BJ (cell line): ENCODE measurements around the gene ACAD10. TPM values are rescaled to one million over a fixed set of nuclear protein-coding genes. Genes with fewer than 3 reads are reported as not detected.
"Not testable (repeated sequence)": the region's sequence is repeated elsewhere in the genome, so short reads cannot be mapped to it uniquely, and the experiment has no call there.

ENCODE experiments used
- CTCF ChIA-PET: fragments of 350-600 bp; formaldehyde crosslinking; extraction: SDS; loops from one replicate; lab custom pipeline; 2021; ENCODE audit warnings: antibody characterized with exemption, inconsistent platforms; lab: Yijun Ruan, JAX
- POLR2A ChIA-PET: fragments of 300-600 bp; sonication (Branson Sonifier 250); formaldehyde crosslinking; extraction: SDS; loops from one replicate; lab custom pipeline; 2021; ENCODE audit warnings: antibody characterized with exemption; lab: Charles Lee
- DNase-seq: peaks from one replicate; pipeline ENCODE4 v3.0.0-alpha.2; 2011; ENCODE audit warnings: low read depth
- H3K27me3 ChIP-seq: 2 replicates; pipeline ENCODE4 v1.6.0; 2011; ENCODE audit warnings: low read length; ENCODE audit not compliant: control insufficient read depth, insufficient read depth
- H3K36me3 ChIP-seq: 2 replicates; pipeline ENCODE4 v1.5.1; 2011; ENCODE audit warnings: low read length; ENCODE audit not compliant: control insufficient read depth, insufficient read depth
- H3K4me3 ChIP-seq: 2 replicates; pipeline ENCODE4 v1.5.1; 2011; ENCODE audit warnings: low read depth, mild to moderate bottlenecking, control low read depth, low read length
- polyA plus RNA-seq: library from polyadenylated mRNA; depleted of rRNA; stranded (reverse); fragments of >200 nt; gene quantifications from 2 replicates; pipeline ENCODE4 v1.2.3, GENCODE V29; 2011
- TF ChIP-seq, protein P1 (sequence below): IDR thresholded peaks from 2 replicates; pipeline ENCODE4 v1.5.1; 2011; ENCODE audit warnings: low read depth, mild to moderate bottlenecking, control low read depth, inconsistent platforms, low read length, moderate library complexity; ENCODE audit not compliant: insufficient read depth

The ACAD10 gene
- polyA plus RNA-seq, 1 experiment, result 15.4 TPM

DNA sequence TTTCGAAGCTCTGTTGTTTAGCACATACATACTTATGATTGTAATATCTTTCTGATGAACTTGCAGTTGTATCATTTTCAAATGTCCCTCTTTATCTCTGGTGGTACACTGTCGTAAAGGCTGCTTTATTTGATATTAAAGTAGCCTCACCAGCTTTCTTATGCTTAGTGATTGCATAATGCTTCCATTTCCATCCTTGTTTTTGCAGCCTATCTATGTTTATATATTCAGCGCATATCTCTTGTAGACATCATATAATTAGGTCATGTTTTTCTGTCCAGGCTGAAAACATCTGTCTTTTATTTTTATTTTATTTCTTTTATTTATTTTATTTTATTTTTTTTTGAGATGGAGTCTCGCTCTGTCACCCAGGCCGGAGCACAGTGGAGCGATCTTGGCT lies 34.6 kb downstream of the ACAD10 start:
- H3K36me3 ChIP-seq, result peaks cover 6% of the 10 kb centered on the region; the same call in 1 of the 2 replicates
- no peak for DNase-seq
- POLR2A ChIA-PET, result no interaction called here
- CTCF ChIA-PET, result no interaction called here
- no peaks in the 10 kb centered on the region for H3K27me3 ChIP-seq
- H3K4me3 ChIP-seq, result no peak overlapping the region
- TF ChIP-seq, protein P1, sequence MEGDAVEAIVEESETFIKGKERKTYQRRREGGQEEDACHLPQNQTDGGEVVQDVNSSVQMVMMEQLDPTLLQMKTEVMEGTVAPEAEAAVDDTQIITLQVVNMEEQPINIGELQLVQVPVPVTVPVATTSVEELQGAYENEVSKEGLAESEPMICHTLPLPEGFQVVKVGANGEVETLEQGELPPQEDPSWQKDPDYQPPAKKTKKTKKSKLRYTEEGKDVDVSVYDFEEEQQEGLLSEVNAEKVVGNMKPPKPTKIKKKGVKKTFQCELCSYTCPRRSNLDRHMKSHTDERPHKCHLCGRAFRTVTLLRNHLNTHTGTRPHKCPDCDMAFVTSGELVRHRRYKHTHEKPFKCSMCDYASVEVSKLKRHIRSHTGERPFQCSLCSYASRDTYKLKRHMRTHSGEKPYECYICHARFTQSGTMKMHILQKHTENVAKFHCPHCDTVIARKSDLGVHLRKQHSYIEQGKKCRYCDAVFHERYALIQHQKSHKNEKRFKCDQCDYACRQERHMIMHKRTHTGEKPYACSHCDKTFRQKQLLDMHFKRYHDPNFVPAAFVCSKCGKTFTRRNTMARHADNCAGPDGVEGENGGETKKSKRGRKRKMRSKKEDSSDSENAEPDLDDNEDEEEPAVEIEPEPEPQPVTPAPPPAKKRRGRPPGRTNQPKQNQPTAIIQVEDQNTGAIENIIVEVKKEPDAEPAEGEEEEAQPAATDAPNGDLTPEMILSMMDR, result no peak

DNA sequence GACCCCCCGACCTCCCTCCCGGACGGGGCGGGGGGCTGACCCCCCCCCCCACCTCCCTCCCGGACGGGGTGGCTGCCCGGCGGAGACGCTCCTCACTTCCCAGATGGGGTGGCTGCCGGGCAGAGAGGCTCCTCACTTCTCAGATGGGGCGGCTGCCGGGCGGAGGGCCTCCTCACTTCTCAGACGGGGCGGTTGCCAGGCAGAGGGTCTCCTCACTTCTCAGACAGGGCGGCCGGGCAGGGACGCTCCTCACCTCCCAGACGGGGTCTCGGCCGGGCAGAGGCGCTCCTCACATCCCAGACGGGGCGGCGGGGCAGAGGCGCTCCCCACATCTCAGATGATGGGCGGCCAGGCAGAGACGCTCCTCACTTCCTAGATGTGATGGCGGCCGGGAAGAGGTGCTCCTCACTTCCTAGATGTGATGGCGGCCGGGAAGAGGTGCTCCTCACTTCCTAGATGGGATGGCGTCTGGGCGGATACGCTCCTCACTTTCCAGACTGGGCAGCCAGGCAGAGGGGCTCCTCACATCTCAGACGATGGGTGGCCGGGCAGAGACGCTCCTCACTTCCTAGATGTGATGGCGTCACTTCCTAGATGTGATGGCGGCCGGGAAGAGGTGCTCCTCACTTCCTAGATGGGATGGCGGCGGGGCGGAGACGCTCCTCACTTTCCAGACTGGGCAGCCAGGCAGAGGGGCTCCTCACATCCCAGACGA lies 38.0 kb downstream of the ACAD10 start:
- H3K36me3 ChIP-seq, H3K4me3 ChIP-seq, POLR2A ChIA-PET, H3K27me3 ChIP-seq, CTCF ChIA-PET, DNase-seq: not testable (repeated sequence)

DNA sequence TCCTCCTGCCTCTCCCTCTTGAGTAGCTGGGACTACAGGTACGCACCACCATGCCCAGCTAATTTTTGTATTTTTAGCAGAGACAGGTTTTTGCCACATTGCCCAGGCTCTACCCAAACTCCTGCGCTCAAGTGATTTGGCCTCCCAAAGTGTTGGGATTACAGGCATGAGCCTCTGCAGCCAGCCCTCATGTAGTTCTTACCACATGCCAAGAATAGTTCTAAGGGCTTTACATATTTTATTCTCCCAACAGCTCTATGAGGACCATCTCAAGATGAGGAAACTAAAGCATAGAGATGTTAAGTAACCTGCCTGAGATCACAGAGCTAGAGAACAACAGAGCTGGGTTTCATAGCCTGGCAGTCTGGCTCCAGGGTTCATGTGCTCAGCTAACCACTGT lies 42.9 kb downstream of the ACAD10 start:
- Histone ChIP-seq H3K27me3 (no peaks in the 10 kb centered on the region), H3K4me3 (no peak overlapping the region), H3K36me3 (peaks cover 6% of the 10 kb centered on the region)
- TF ChIP-seq, protein P1, result no peak
- no peak for DNase-seq
- ChIA-PET CTCF (interaction anchor here (0.6 kb wide), 1 partner anchor 32 kb away, joined by 3 read pairs; no protein-coding TSS in a partner anchor), POLR2A (no interaction called here)

DNA sequence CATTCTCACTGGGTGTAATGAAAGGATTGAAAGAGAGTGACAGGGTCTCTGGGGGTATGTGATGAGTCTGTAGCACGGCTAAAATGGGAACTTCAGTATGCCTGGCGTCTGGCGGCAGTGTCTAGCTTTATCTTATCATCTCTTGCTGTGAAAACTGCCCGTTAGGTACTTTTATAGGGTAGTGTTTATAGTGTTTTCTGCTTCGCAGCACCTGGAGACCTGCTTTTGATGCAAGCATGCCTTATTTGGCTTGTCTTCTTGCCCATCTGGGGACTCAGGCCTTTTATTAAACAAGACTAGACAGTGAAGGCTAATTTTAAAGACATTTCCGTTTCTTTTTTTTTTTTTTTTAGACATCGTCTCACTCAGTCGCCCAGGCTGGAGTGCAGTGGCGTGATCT lies 44.6 kb downstream of the ACAD10 start:
- Histone ChIP-seq H3K4me3 (no peak overlapping the region), H3K27me3 (no peaks in the 10 kb centered on the region), H3K36me3 (peaks cover 6% of the 10 kb centered on the region)
- ChIA-PET CTCF (no interaction called here), POLR2A (no interaction called here)
- DNase-seq, result no peak
- TF ChIP-seq, protein P1, result no peak

DNA sequence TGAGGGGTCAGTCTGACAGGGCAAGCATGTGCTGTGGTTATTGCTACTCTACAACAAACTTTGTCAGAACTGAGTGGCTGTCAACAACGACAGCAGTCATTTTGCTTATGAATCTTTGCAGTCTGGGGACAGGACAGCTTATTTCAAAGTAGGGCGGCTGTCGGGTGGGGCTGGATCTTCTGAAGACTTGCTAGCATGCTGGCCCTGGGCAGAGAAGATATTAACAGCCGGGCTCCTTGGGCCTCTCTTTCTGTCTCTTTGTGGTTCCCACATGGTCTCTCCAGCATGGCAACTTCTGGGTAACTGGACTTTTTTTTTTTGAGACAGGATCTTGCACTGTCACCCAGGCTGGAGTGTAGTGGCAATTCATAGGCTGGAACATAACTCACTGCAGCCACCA lies 46.9 kb downstream of the ACAD10 start:
- no peak overlapping the region for H3K4me3 ChIP-seq
- H3K36me3 ChIP-seq, result peaks cover 8% of the 10 kb centered on the region
- TF ChIP-seq, protein P1, result no peak
- ChIA-PET CTCF (interaction anchor here (1.6 kb wide), 2 partner anchors 9 to 20 kb away, joined by 3 to 4 read pairs; no protein-coding TSS in a partner anchor), POLR2A (no interaction called here)
- no peak for DNase-seq
- H3K27me3 ChIP-seq, result no peaks in the 10 kb centered on the region
